Astrocyte of the spinal cord (primary cell): Measurements from ENCODE around the gene WNT2.
A peak's percentile ranks its signal among the peaks of the same experiment; 100 is the strongest.

Experiments used
- DNase-seq: peaks from one replicate; pipeline ENCODE4 v3.0.0; 2011; ENCODE audit warnings: low read depth, low spot score
- H3K4me3 ChIP-seq: 2 replicates; pipeline ENCODE4 v1.5.1; 2011; ENCODE audit warnings: low read depth, mild to moderate bottlenecking, low read length, moderate library complexity
- CTCF ChIP-seq: IDR thresholded peaks from 2 replicates; pipeline ENCODE4 v1.5.1; 2012; ENCODE audit warnings: low read depth, mild to moderate bottlenecking, low read length, inconsistent platforms
- in situ Hi-C: cut with HindIII; loops from 2 replicates; pipeline ENCODE4 v1.10.0; 2017; ENCODE audit warnings: low sequenced_read_pairs

WNT2 gene

GRCh38 chr7:117231047-117231359 is 91.9 kb downstream of the WNT2 start:
- TF ChIP-seq CTCF, result no peak
- no peak for DNase-seq
- in situ Hi-C loops, result no loop called here
- H3K4me3 ChIP-seq, result no peak overlapping the region

GRCh38 chr7:117230276-117231046 is 92.4 kb downstream of the WNT2 start:
- no peak overlapping the region for H3K4me3 ChIP-seq
- peak; percentile 87 for DNase-seq
- in situ Hi-C loops, result no loop called here
- no peak for TF ChIP-seq CTCF

GRCh38 chr7:117229350-117229749 is 93.5 kb downstream of the WNT2 start:
- no peak for TF ChIP-seq CTCF
- in situ Hi-C loops, result no loop called here
- DNase-seq, result no peak
- H3K4me3 ChIP-seq, result no peak overlapping the region

- no peak for TF ChIP-seq CTCF
- H3K4me3 ChIP-seq, result no peak overlapping the region
- in situ Hi-C loops, result no loop called here
- DNase-seq, result no peak
These were observed 95.8 kb downstream of the WNT2 start for GRCh38 chr7:117227091-117227490.

- no peak for DNase-seq
- no peak overlapping the region for H3K4me3 ChIP-seq
- in situ Hi-C loops, result no loop called here
- no peak for TF ChIP-seq CTCF
These were observed 97.3 kb downstream of the WNT2 start for GRCh38 chr7:117225536-117225935.
